Stomach (tissue), 4 donors: ENCODE data around the gene ZC2HC1B.

ENCODE experiments used
- CTCF ChIP-seq, 7 experiments: fragments of 450-650 bp in 4 of 7; fragments of 200-600 bp in 3 of 7; sonication (generic) in 3 of 7; IDR thresholded peaks; one replicate each; pipeline ENCODE4 v1.5.1; 2016 to 2019; ENCODE audit warnings: antibody characterized with exemption in 7 of 7, control low read depth in 2 of 7, mild to moderate bottlenecking in 1 of 7
- EP300 ChIP-seq: sonication (generic); formaldehyde crosslinking; IDR thresholded peaks from one replicate; pipeline ENCODE4 v1.6.1; 2017; ENCODE audit warnings: antibody characterized with exemption
- POLR2A ChIP-seq, 4 donors: fragments of 450-650 bp; IDR thresholded peaks; one replicate each; pipeline ENCODE4 v1.6.1; 2016; ENCODE audit warnings: antibody characterized with exemption in 4 of 4, control low read depth in 2 of 4, mild to moderate bottlenecking in 1 of 4, moderate library complexity in 1 of 4
- POLR2AphosphoS5 ChIP-seq, 3 donors: sonication (generic); formaldehyde crosslinking; IDR thresholded peaks; one replicate each; pipeline ENCODE4 v1.6.1; 2016; ENCODE audit warnings: antibody characterized with exemption in 3 of 3

- TF ChIP-seq EP300 (no peak), POLR2A (IDR thresholded peaks at IDR 0.05) (no peak), CTCF (IDR thresholded peaks at IDR 0.05) (no peak), POLR2AphosphoS5 (IDR thresholded peaks at IDR 0.05) (no peak)
These were observed 73.3 kb downstream of the ZC2HC1B start for GRCh38 chr6:143937668-143937970.
